Stomach smooth muscle (tissue), 2 donors: ENCODE measurements around the gene FOXM1.
A peak's percentile ranks its signal among the peaks of the same experiment; 100 is the strongest.
"Not testable (repeated sequence)": the region's sequence is repeated elsewhere in the genome, so short reads cannot be mapped to it uniquely, and the experiment has no call there.

Experiments
- H3K27ac ChIP-seq: one replicate; pipeline ENCODE4 v1.7.0; 2013; ENCODE audit warnings: mild to moderate bottlenecking, low read length, inconsistent platforms
- H3K27me3 ChIP-seq, 2 donors: one replicate each; pipeline ENCODE4 v1.7.0; 2013; ENCODE audit warnings: low read length in 2 of 2; ENCODE audit not compliant: insufficient read depth in 2 of 2, control insufficient read depth in 1 of 2
- H3K36me3 ChIP-seq, 2 donors: one replicate each; pipeline ENCODE4 v1.7.0; 2013; ENCODE audit warnings: low read length in 2 of 2; ENCODE audit not compliant: control insufficient read depth in 2 of 2, insufficient read depth in 2 of 2
- H3K4me1 ChIP-seq: one replicate; pipeline ENCODE4 v1.7.0; 2013; ENCODE audit warnings: low read length; ENCODE audit not compliant: control insufficient read depth, insufficient read depth
- H3K4me3 ChIP-seq, 2 donors: one replicate each; pipeline ENCODE4 v1.7.0; 2013; ENCODE audit warnings: low read length in 2 of 2
- H3K9ac ChIP-seq, 2 donors: one replicate each; pipeline ENCODE4 v1.7.0; 2013; ENCODE audit warnings: low read length in 2 of 2, mild to moderate bottlenecking in 1 of 2
- H3K9me3 ChIP-seq, 2 donors: one replicate each; pipeline ENCODE4 v1.7.0; 2013; ENCODE audit warnings: low read length in 2 of 2; ENCODE audit not compliant: control insufficient read depth in 2 of 2
- donor health status: healthy.
- donor health status: Pancreatic carcinoma.

FOXM1 gene

DNA sequence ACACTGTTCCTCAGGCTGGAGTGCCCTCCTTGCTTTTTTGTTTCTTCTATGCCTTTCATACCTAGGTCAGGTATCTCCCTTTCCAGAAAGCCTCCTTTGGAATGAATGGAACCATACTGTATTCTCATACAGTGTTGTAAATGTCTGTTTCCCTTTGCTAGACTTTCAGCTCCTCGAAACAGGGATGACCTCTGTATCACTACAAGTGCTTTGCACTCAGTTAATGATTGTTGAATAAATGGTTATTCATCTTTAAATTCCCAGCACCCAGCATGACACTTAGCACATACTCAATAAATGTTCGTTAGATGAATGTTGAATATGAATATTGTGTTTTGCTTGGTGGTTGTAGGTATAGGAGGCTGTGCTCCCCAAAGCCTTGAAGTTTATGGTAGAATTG is 7.8 kb upstream of the FOXM1 start:
- Histone ChIP-seq H3K36me3 (peaks cover 4 to 6% of the 10 kb centered on the region in 2 donors), H3K4me1 (no peaks in the 10 kb centered on the region), H3K9me3 (no peaks in the 10 kb centered on the region), H3K27me3 (no peaks in the 10 kb centered on the region), H3K4me3 (no peak overlapping the region), H3K9ac (peak overlapping the region in 1 of 2 donors; percentile 33), H3K27ac (no peak overlapping the region)

- peaks cover 19% of the 10 kb centered on the region for H3K4me1 ChIP-seq
- H3K27me3 ChIP-seq = no peaks in the 10 kb centered on the region
- no peak overlapping the region for H3K27ac ChIP-seq
- H3K9ac ChIP-seq = no peak overlapping the region
- H3K36me3 ChIP-seq = no peaks in the 10 kb centered on the region
- H3K4me3 ChIP-seq = no peak overlapping the region
- no peaks in the 10 kb centered on the region for H3K9me3 ChIP-seq
Observed at GRCh38 chr12:2879853-2880252, 2.9 kb upstream of the FOXM1 start.

GRCh38 chr12:2877953-2878732 is 1.2 kb upstream of the FOXM1 start:
- peaks cover 19% of the 10 kb centered on the region for H3K4me1 ChIP-seq
- H3K27ac ChIP-seq = peak overlapping the region; percentile 86
- H3K9ac ChIP-seq = peak overlapping the region; percentile 93 to 96
- no peaks in the 10 kb centered on the region for H3K9me3 ChIP-seq
- H3K4me3 ChIP-seq = peak overlapping the region; percentile 92 to 94
- H3K27me3 ChIP-seq = no peaks in the 10 kb centered on the region
- no peaks in the 10 kb centered on the region for H3K36me3 ChIP-seq

- Histone ChIP-seq H3K27me3 (no peaks in the 10 kb centered on the region), H3K36me3 (no peaks in the 10 kb centered on the region), H3K27ac (no peak overlapping the region), H3K4me3 (peak overlapping the region; percentile 92 to 94), H3K9ac (peak overlapping the region in 1 of 2 donors; percentile 38), H3K4me1 (peaks cover 19% of the 10 kb centered on the region), H3K9me3 (no peaks in the 10 kb centered on the region)
Observed at GRCh38 chr12:2876431-2877046, 435 bp downstream of the FOXM1 start.

DNA sequence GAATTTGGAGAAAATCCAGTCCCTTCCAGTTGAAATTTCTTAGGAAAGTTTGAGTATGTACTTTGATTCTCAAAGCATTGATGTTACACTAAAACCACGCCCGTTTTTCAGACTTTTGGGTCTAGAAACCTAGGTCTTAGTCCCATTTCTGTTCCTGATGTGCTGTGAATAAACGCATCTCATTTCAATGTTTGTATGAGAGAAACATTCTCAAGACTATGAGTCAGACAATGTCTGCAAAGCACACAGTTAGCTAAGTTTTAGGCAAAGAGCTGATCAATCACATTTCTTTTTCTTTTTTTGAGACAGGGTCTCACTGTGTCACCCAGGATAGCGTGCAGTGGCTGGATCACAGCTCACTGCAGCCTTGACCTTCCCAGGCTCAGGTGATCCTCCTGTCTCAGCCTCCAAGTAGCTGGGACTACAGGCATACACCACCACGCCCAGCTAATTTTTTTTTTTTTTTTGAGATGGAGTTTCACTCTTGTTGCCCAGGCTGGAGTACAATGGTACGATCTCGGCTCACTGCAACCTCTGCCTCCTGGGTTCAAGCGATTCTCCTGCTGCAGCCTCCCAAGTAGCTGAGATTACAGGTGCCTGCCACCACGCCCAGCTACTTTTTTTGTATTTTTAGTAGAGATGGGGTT is 7.9 kb downstream of the FOXM1 start:
- H3K36me3 ChIP-seq, H3K4me1 ChIP-seq, H3K27ac ChIP-seq, H3K9ac ChIP-seq, H3K27me3 ChIP-seq, H3K4me3 ChIP-seq, H3K9me3 ChIP-seq: not testable (repeated sequence)

DNA sequence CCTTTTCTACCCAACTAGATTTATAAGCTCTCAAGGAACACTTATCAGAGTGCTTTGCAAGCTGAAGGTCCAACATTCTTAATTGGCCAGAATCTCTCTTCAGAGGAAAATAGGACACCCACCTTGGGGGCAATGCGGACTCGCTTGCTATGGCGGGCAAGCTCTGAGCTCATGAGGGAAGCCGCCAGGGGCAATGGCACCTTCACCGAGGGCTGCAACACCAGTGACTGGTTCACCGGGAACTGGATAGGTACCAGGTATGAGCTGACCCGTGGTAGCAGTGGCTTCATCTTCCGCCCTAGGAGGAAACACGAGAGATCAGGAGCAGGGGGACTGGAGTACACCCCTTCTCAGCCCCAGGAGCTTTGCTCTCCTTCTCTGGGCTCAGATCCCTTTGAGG is 12.8 kb downstream of the FOXM1 start:
- Histone ChIP-seq H3K27ac (no peak overlapping the region), H3K36me3 (peaks cover 0 to 2% of the 10 kb centered on the region in 2 donors), H3K9ac (no peak overlapping the region), H3K9me3 (no peaks in the 10 kb centered on the region), H3K4me1 (no peaks in the 10 kb centered on the region), H3K4me3 (no peak overlapping the region), H3K27me3 (no peaks in the 10 kb centered on the region)

DNA sequence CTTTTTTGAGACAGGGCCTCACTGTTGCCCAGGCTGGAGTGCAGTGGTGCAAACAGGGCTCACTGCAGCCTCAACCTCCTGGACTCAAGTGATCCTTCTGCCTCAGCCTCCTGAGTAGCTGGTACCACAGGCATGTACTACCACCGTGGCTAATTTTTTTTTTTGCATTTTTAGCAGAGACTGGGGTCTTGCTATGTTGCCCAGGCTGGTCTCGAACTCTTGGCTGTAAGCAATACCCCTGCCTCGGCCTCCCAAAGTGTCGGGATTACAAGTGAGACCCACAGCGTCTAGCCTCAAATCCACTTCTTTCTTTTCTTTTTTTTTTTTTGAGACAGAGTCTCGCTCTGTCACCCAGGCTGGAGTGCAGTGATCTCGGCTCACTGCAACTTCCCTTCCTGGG is 13.6 kb downstream of the FOXM1 start:
- not testable (repeated sequence) for H3K9me3 ChIP-seq, H3K36me3 ChIP-seq, H3K27me3 ChIP-seq, H3K4me1 ChIP-seq, H3K9ac ChIP-seq, H3K27ac ChIP-seq, H3K4me3 ChIP-seq

GRCh38 chr12:2862876-2863275 is 14.1 kb downstream of the FOXM1 start:
- H3K36me3 ChIP-seq = peaks cover 0 to 2% of the 10 kb centered on the region in 2 donors
- H3K27ac ChIP-seq = no peak overlapping the region
- H3K27me3 ChIP-seq = no peaks in the 10 kb centered on the region
- no peaks in the 10 kb centered on the region for H3K9me3 ChIP-seq
- no peaks in the 10 kb centered on the region for H3K4me1 ChIP-seq
- H3K4me3 ChIP-seq = no peak overlapping the region
- no peak overlapping the region for H3K9ac ChIP-seq

GRCh38 chr12:2860170-2860569 is 16.8 kb downstream of the FOXM1 start:
- Histone ChIP-seq H3K36me3 (peaks cover 0 to 2% of the 10 kb centered on the region in 2 donors), H3K27ac (no peak overlapping the region), H3K27me3 (no peaks in the 10 kb centered on the region), H3K9me3 (no peaks in the 10 kb centered on the region), H3K4me3 (no peak overlapping the region), H3K9ac (no peak overlapping the region), H3K4me1 (no peaks in the 10 kb centered on the region)

GRCh38 chr12:2858944-2859421 is 18.0 kb downstream of the FOXM1 start:
- no peak overlapping the region for H3K9ac ChIP-seq
- no peak overlapping the region for H3K27ac ChIP-seq
- H3K9me3 ChIP-seq = no peaks in the 10 kb centered on the region
- H3K4me3 ChIP-seq = no peak overlapping the region
- H3K27me3 ChIP-seq = no peaks in the 10 kb centered on the region
- H3K36me3 ChIP-seq = peaks cover 0 to 2% of the 10 kb centered on the region in 2 donors
- H3K4me1 ChIP-seq = no peaks in the 10 kb centered on the region
